Ishikawa (cell line): Measurements from ENCODE around the gene ATL3.

Experiments
- CEBPB ChIP-seq: IDR thresholded peaks from 2 replicates; pipeline ENCODE4 v1.6.1; 2012
- CREB1 ChIP-seq: IDR thresholded peaks from 2 replicates; pipeline ENCODE4 v1.6.1; 2012; ENCODE audit warnings: low read depth
- EP300 ChIP-seq: IDR thresholded peaks from 2 replicates; pipeline ENCODE4 v1.6.1; 2012; ENCODE audit warnings: borderline replicate concordance
- TF ChIP-seq, protein P1 (sequence below): IDR thresholded peaks from 2 replicates; pipeline ENCODE4 v1.6.1; 2012

DNA sequence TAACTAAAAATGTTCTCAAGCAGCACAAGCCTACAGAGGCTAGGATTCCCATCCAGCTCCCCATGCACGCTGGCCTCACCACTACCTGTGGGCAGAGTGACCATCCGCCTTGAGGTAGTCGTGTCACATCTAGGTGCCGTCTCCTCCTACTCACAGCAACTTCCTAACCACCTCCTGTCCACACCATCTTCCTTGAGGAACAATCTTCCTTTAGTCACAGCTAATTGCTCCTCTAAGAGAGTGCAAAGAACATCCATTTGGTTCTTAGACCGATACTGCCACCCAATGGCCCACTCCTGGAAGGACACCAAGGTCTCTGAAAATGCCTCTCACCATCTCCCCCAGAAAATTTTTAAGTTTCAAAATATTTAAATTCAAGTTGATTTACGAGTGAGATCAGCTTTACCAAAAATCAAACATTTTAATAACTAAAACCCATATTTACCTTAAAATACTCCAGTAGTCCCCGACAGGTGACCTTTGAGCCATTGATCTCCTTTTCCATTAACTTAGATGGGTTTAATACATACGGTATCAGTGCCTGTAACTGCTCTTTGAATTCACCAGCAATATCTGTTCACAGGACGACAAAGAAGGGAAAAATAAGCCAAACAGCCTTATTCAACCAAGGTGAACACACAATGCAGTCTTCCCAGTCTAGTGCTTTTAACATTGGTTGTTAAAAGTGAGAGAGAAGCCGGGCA lies 35.3 kb downstream of the ATL3 start:
- TF ChIP-seq CEBPB: no peak
- no peak for TF ChIP-seq EP300
- TF ChIP-seq, protein P1, sequence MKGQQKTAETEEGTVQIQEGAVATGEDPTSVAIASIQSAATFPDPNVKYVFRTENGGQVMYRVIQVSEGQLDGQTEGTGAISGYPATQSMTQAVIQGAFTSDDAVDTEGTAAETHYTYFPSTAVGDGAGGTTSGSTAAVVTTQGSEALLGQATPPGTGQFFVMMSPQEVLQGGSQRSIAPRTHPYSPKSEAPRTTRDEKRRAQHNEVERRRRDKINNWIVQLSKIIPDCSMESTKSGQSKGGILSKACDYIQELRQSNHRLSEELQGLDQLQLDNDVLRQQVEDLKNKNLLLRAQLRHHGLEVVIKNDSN: no peak
- no peak for TF ChIP-seq CREB1
